Measurements from ENCODE around the gene DGUOK.

- TF ChIP-seq CTCF (conservative IDR thresholded peaks at IDR 0.05; ENCODE audit: low read depth, low read length) (no peak), POLR2A (IDR thresholded peaks at IDR 0.05; ENCODE audit: low read depth, low read length) (no peak), CHD1 (IDR thresholded peaks at IDR 0.05; ENCODE audit: low read depth, low read length) (no peak), RCOR1 (IDR thresholded peaks at IDR 0.05; ENCODE audit: insufficient replicate concordance, low read length) (no peak), RFX5 (IDR thresholded peaks at IDR 0.05; ENCODE audit: low read depth, low read length) (no peak), USF2 (IDR thresholded peaks at IDR 0.05; ENCODE audit: low read depth, low read length) (no peak), MXI1 (IDR thresholded peaks at IDR 0.05; ENCODE audit: borderline replicate concordance, low read depth, low read length) (no peak), MAFK (IDR thresholded peaks at IDR 0.05; ENCODE audit: low read depth, low read length) (no peak), SMC3 (IDR thresholded peaks at IDR 0.05; ENCODE audit: low read depth, low read length) (no peak), ELK1 (IDR thresholded peaks at IDR 0.05; ENCODE audit: borderline replicate concordance, low read depth, low read length) (no peak), BHLHE40 (IDR thresholded peaks at IDR 0.05; ENCODE audit: low read depth, low read length) (no peak), RAD21 (IDR thresholded peaks at IDR 0.05; ENCODE audit: low read length) (no peak), NFE2L2 (IDR thresholded peaks at IDR 0.05; ENCODE audit: low read depth, low read length) (no peak), CEBPB (IDR thresholded peaks at IDR 0.05; ENCODE audit: low read depth, low read length) (no peak)
Measured at GRCh38 chr2:73890301-73891092, 36.2 kb upstream of the DGUOK start.

Measured in IMR-90 (cell line).